ENCODE results near the gene SEPTIN8.

SEPTIN8 gene

DNA sequence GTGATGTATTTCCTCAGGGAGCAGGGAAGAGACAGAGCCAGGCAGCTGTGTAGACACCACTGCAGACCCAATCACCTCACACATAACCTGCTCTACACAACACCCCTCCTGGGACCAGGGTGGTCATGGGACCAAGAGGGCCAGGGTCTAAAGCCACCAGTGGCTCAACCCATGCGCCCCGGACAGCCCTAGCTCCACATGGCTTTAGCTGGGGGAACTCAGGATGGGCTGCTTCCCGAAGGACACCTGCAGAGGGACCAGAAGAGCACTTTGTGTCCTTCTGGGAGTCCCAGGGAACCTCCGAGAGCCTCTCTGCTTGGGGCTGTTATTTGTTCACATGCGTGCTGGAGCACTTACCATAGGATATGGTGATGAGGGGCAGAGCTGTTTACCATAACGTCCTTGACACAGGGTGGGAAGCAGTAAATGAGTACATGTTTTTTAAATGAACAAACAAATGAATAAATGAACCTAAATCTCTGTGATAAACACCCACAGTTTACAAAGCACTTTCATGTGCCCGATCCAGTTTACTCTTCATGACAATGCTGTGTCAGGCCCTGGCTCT lies 12.3 kb downstream of the SEPTIN8 start:
- no peak for DNase-seq (ENCODE audit: low spot score)

DNA sequence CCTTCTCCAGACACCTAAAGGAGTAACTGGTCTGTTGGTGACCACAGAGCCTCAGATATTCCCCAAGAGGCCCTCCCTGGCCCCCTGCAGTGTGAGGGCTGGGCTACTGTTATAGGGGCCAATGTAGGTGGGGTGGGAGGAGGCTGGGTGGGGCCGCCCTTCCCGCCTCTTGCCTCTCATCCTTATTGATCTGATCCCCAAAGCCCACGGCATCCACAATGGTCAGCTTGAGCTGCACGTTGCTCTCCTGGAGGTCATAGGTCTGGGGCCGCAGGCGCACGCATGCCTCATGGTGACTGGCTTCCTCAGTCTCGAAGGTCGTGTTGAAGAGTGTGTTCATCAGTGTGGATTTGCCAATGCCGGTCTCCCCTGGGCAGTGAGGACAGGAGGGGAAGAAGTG lies 13.0 kb downstream of the SEPTIN8 start:
- no peak for DNase-seq (ENCODE audit: low spot score)

DNA sequence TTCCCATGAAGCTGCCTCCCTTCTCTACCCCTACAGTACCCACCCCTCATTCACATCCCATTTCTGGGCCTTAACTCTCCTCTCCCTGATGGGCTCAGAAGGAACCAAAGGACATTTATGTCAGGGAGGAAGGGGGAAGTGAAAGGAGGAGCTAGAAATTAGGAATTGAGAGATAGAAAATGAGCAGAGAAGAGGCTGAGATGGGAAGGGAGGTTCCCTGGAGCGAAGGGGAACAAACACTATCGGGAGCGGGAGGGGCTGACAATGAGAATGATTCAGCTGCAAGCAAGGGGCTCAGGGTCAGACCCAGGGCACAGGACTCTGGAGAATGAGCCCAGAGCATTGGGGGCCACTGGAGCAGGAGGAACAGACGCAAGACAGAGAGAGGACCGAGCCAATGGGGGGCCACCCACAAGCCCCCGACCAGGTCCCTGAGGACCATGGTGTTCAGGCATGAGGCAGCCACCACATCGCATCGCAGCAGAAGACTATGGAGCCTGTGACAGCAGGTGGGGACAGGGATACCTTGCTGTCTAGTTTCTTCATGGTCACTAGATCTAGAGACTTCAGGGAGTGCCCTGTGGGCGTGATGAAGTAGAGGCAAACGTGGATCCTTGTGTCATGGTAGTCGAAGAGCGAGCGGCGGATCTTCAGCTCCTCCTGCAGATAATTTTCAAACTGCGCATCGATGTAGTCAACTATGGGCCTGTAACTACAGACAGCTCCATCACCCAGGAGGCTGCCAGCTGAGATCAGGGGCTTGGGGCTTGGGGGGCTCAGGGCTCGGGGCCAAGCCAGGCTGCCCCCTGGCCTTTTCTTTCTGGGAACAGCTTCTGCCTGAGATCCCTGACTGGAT lies 13.6 kb downstream of the SEPTIN8 start:
- no peak for DNase-seq (ENCODE audit: low spot score)

DNA sequence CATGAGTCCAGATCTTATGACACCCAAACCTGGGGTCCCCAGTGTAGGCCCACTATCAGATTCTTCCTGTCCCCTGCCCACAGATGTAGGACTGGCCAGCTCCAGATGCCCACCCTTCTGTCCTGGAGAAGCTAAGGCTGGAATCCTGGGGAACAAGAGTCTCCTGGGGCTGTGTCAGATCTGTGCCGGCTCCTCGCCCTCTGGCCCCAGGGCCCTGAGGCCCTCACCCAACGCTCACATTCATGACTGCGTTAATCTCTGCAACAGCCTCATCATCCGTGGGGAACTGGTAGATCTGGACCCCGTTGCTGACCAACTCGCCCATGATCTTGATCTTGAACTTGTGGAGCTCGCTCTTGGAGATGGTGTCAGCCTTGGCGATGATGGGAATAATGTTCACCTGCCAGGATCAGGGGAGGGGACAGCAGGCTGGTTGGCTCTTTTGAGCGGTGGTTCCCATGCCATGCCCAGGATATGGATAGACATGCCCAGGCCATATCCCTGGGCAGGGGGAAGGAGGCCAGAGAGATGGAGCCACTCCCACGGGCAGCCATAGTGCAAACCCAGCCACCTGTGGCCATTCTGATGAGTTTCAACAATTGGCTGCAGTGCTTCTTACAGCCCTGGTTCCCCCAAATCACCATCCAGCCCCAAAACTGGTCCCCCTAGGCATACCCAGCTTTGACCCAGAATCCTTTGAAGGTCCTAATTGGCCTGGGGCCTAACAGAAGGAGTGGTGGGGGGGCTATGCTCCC lies 14.6 kb downstream of the SEPTIN8 start:
- DNase-seq (ENCODE audit: low spot score), result no peak

DNA sequence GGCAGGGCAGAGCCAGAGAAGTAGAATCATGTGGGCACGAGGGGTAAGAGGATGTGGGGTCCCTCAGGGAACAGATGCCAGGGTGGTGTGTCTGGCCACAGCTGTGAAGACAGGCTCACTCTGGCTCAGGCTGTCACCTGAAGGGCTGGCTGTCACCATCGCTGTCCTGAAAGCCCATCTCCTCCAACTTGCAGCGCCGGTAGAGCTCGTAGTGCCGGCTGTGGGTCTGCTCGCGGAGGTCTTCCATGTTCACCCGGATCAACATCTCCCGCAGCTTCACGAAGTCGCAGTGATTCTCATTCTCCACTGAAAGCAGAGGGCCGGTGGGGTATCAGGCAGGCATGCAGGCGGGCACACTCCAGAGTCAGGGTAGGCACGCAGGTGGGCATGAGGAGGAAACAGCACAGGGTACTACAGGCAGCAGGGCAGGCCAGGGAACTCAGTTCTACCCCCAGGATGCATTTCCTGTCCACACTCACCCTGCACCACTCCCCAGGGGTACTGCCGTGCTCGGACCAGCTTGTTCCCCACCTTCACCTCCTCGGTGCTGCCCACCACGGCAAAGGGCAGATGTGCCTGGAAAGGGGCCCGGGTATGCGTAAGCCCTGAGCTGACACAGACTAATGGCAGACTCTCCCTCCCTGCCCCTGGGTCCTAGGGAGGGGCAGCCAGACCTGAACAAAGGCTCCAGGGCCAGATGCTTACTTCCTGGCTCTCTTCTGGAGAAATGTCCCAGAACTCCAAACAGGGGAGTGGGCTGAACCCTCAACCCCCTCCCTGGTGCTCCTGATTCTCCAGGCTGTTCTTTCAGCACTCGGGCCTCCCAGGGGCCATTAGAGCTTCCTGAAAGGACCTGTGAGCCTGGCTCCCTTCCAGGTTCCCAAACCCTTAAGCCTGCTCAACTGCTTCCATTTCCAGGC lies 15.5 kb downstream of the SEPTIN8 start:
- no peak for DNase-seq (ENCODE audit: low spot score)

DNA sequence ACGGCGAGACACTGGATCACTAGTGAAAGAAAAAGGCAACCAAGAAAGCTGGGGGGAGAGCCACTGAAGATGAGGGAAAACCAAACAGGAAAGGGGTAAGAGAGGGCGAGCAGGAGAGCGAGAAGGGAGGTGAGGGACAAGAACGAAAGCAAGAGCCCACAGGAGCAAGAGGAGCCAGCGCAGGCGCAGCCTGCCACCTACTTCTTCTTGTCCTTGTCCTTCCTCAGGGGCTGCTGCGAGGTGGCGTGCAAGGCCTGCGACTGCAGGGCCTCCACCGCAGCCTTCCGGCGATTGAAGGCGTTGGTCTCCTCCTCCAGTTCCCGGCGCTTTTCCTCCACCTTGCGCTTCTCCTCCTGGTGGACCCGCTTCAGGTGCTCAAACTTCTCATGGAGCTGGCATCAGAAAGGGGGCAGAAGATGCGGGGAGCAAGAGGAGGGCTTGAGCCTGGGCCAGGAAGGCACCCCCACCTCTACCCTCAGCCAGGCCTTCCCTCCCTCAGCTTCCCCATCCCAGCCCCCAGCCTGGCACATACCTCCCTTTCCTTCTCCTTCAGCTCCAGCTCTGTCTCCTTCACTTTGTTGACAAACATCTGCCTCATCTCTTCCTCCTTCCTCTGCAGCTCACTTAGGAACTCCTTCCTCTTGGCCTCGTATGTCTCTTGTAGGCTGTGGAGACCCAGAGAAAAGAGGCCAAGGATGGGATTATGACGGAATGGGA lies 16.3 kb downstream of the SEPTIN8 start:
- DNase-seq (ENCODE audit: low spot score), result no peak

DNA sequence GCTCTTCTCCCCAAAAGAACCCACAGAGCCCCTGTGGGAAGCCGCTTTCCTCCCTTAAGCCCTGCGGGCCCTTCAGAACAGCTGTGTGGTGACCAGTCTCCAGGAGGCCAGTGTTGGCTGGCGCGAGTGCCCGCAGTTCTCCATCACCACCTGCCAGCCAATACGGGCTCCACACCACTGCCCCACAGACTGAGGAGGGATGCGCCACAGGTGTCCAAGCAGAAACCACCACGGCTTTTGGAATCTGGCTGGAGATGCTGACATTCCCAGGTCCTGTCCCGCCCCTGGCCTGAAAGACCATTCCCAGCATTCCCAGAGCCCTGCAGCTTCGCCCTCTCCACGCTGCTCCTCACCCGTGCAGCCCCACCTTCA lies 17.0 kb downstream of the SEPTIN8 start:
- no peak for DNase-seq (ENCODE audit: low spot score)

DNA sequence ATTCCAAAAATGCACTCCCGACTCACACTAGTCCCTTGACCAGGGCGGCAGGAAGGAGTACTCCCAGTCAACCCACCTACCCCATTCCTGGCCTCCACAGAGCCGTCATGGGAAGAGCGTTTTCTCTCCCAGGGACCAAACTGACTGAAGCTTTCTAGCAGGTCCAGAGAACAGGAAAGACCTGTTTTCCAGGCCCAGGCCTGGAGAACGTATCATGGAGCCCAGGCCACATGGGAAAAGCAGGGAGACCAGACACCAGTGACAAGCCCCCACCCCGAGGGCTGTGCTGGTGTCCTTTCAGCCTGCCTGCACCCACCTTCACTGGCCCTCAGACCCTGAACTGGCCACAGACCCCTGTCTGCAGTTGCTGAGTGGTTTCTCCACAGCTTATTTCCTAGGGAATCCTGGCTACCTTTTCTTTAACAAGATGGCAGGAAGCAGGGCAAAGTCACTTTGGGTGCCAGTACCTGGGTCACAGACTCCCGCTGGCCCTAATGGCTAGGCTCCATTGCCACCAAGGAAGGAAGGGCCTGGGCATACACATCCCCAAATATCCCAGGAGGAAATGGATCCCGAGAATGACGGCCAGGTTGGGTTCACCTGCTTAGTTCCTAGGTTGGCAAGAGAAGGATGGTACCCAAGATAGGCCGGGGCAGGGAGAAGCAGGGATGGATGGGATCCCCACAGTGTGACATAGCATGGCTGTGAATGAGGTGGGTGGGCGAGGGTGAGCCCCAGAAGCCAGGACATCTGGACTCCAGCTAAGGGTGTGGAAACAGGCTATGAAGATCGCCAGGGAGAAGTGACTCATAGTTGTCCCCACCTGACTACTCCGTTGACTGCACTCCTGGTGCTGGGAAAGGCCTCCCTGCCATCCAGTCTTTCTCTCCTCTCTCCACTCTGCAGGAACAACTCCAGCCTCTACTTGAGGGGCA lies 17.7 kb downstream of the SEPTIN8 start:
- no peak for DNase-seq (ENCODE audit: low spot score)

DNA sequence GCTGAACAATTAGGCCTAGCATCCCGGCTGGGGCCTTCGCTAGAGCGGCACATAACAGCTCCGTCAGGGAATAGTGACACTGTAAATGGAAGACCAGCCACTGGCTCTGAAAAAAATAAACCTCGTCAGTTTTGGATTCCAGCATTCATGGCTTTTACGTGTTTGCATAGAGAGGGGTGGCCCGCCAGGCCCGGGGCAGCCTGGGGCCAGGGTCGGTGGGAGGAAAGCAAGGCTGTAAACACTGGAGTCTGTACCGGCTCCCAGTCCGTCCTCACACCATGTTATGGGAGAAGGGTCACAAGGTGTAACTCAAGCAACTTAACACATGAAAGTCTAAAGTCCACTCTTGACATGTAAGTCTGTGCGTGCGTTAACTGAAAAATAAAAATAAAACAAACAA lies 18.6 kb downstream of the SEPTIN8 start:
- DNase-seq (ENCODE audit: low spot score), result no peak

DNA sequence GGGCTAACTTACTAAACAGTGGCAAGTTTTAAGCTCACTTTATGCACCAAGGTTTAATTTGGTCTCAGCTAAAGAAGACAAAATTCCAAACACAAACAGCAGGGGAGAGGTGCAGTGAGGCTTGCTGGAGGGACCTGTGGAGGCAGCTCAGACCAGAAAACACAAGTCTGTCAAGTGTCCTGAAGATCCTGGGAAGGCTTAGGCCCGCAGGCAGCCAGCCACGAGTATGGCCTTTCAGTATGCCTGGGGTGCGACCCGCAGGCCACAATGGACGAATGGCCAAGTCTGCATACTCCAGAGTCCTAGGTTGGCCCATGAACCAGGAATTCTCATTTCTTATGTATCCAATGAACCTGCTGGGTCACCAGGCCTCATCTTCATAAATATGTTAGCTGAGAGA lies 20.5 kb downstream of the SEPTIN8 start:
- no peak for DNase-seq (ENCODE audit: low spot score)

DNA sequence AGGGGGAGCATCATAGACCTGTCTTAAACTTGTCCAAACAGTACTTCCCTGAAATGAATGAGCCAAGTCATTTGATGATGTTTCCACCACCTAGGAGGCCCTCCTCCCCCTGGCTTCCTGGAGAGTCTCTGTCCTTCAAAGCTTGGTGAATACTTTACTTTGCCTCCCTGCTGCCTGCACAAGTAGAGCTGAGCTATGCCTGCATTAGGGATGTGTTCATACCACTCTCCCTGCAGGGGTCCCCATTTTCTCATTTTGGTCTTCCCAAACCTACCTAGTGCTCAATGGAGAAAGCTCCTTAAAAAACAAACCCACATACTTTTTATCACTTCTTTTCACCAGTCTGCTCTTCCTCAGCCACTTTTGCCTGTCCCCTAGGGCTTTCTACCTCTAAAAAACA lies 22.1 kb downstream of the SEPTIN8 start:
- DNase-seq (ENCODE audit: low spot score), result no peak

DNA sequence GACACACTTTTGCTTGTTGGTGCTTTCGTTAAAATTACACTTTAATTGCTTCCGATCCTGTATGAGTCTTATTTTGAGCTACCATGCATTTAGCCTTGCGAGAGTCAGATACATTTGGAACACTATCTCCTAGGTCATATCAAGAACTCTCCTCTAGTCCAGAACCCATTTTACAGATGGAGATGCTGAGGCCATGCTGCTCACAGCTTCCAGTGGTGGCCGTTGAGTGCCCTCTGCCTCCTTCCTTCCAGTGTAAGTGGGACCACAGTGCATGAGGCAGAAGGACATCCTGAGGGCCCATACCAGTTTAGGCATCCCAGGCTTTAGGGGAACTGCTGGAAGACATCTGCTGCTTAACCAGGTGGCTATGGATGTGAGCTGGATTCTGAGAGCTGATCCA lies 22.9 kb downstream of the SEPTIN8 start:
- DNase-seq (ENCODE audit: low spot score), result no peak

DNA sequence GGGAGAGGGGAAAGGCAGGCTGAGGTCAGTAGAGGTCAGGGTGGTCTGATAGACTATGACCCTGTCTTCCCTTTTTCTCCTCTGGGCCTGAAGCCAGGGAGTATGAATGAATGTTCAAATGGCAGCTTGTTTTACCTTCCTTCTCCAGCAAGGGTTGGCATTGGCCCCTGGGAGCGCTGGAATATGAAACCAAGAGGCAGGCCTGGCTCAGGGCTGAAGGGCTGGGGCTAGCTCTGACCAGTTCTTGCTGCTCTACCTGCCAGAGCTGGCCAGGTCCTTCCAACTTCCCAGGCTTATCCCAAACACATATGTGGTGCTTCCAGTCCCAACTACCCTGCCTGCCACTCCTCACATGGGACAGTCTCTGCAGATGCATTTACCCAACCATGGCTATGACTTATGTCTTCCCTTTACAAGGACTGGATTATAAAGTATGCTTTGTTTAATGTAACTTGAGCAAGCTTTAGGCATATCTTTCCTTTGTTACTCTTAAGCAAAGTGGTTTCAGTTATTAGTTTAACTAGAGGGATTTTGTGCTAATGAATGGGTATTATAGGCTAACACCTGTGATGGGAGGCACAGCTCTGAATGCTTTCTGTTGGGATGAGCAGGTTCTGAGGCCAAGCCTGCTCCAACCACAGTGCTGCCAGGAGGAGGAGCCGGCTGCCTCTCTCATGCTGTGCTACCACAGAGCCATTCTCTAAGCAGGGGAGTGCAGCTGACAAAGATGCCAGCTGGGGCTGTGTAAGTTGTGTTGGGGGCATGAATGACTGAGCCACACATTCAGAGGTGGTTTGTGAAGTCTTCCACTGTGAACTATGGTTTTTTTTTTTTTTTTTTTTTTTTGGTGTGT lies 23.7 kb downstream of the SEPTIN8 start:
- no peak for DNase-seq (ENCODE audit: low spot score)

DNA sequence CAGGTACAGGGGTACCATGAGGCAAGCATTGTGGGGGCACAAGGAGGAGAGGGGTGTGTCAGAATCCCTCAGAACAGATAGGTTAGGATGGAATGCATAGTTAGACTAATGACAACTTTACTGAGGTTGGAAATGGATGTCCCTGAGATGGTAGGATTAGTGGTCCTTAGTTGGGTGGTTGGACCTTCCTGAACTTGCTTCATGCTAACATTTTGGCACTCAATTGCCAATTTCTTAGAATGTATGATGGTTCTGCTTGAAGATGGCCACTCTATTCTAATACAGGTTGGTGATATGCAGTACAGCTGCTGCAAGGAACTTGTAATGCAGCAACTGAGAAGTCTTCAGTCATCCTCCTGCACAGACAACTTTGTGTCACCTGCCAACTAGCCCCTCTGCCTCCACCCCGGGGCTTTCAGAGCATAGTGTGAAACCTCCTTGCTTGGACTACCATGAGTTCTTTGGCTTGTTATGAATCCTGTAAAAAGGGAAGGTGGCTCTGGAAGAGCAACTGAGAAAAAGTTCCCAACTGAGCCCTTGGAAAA lies 24.4 kb downstream of the SEPTIN8 start:
- DNase-seq (ENCODE audit: low spot score), result no peak

DNA sequence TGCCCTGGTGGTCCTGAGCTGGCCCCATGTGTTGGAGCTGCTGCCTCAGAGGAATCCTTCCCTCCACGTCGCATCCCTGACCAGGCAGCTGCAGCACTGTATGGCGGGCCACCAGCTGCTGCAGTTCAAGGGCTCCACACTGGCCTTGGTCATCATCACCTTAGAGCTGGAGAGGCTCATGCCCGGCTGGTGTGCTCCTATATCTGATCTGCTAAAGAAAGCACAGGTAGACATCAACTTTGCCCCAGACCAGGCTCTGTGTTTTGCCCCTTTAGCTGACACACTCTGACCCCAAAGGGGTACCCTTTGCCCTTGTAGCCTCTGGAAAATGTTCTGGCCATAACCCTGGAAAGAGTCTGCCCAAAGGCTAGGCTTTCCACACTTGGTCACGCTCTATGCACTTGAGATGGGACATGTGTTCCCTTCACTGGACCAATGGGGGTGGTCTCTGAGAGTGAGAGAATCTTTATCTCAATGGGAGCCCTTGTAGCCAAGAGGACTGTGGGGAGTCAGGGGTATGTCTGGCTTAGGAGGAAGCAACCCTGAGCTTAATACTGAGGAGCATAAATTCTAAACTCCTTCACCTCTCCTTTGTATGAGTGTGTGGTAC lies 25.0 kb downstream of the SEPTIN8 start:
- DNase-seq (ENCODE audit: low spot score), result no peak

DNA sequence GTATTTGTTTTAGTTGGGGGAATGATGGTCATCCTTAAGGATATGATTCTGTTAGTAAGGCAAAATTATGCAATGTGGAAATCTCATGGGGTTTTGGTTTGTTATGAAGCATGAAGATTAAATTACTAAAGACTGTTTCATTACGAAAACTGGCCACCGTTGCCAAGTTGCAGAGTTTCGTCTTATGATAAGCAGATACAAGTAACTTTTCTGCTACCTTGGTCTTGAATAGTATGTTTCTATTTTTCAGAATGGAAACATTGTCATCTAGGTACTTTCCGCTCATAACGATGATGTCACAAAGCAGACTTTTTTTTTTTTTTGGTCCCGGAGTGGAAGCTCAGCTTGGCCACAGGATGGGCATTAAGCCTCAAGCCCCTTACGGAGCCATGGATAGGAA lies 25.6 kb downstream of the SEPTIN8 start:
- DNase-seq (ENCODE audit: low spot score), result peak; percentile 63

DNA sequence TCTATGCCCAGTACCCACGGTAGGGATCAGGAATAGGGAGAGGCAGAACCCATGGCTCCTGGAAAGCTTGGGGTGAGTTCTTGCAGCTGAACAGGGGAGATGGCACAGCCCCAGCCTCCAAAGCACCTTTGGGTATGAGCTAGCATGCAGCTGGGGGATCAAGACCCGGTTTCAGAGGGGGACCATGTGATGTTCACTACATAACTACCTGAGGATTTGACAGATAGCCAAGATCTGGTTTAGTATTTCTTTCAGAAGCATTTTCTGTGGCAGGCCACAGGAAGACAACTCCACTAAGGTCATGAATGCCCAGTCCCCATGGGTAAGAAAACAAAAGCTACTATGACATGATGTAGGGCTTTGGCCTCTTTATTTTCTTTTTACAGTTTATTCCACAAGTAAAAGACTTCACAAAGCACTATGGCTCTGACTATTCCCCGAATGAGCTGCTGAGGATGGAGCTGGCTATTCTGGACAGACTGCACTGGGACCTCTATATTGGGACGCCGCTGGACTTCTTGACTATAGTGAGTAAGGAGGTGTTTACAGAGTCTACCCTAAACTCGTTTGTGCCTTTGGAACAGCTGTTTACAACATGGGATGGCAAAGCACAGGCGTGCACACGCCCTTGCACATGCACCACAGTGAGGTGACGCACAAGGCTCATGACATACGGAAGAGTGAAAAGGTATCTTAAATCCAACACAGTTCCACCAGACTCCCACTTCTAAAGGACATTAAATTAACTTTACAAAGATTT lies 26.4 kb downstream of the SEPTIN8 start:
- no peak for DNase-seq (ENCODE audit: low spot score)

DNA sequence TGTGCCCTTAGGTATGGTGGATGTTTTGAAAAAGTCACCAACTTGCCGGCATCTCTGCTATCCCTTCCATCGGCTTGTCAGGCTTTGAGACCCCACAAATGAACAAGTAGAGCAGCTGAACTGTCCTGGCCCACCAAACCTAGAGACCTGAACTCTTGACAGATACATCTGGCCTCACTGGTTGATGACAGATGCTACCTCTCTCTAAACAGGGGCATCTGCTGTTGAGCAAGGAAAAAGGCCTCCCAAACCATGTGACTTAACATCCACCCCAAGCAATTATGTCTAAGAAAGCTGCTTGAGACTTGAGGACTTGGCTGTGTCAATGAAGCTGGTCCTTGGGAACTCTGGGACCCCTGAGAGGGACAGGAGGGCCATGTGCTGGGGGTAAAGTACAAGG lies 27.5 kb downstream of the SEPTIN8 start:
- DNase-seq (ENCODE audit: low spot score), result no peak
